Left lung (tissue), 10 donors: ENCODE measurements around the gene EVA1C. TPM values are rescaled to one million over a fixed set of nuclear protein-coding genes. Genes with fewer than 3 reads are reported as not detected.

Experiments used
- ATAC-seq: fragments of 200-7000 bp; cut with Tn5 transposase; one replicate; pipeline ENCODE4 v1.9.1; 2020; ENCODE audit warnings: moderate library complexity
- DNase-seq, 4 donors: peaks; one replicate each; pipeline ENCODE4 v3.0.0-alpha.2; 2013 to 2020
- H3K27ac ChIP-seq, 2 donors: fragments of 200-600 bp; sonication (generic) in 1 of 2; one replicate each; pipeline versions ENCODE4 v1.5.0 to v1.8.0; 2020 to 2021
- H3K27me3 ChIP-seq, 2 donors: fragments of 200-600 bp; sonication (generic) in 1 of 2; one replicate each; pipeline versions ENCODE4 v1.5.0 to v1.8.0; 2020 to 2021
- H3K36me3 ChIP-seq, 2 donors: fragments of 200-600 bp; sonication (generic) in 1 of 2; one replicate each; pipeline versions ENCODE4 v1.5.0 to v1.8.0; 2020 to 2021
- H3K4me1 ChIP-seq, 2 donors: fragments of 200-600 bp; one replicate each; pipeline ENCODE4 v1.8.0; 2021
- H3K4me3 ChIP-seq, 2 donors: fragments of 200-600 bp; sonication (generic) in 1 of 2; one replicate each; pipeline versions ENCODE4 v1.5.0 to v1.8.0; 2020 to 2021; ENCODE audit warnings: mild to moderate bottlenecking in 1 of 2
- H3K9me3 ChIP-seq, 2 donors: fragments of 200-600 bp; sonication (generic) in 1 of 2; one replicate each; pipeline versions ENCODE4 v1.5.0 to v1.8.0; 2020 to 2021
- intact Hi-C, 2 donors: fragments of 100-400 bp; cut with DNase I; formaldehyde crosslinking; loops; one replicate each; pipeline versions ENCODE4 v1.11.2 to v1.14.2; 2022
- polyA plus RNA-seq, 6 donors: library from polyadenylated mRNA; unstranded; fragments of 120-200 nt; gene quantifications; one replicate each; pipeline ENCODE4 v1.2.1, GENCODE V29; 2013; ENCODE audit not compliant: insufficient read length in 6 of 6
- total RNA-seq, 2 donors: library from RNA; stranded (reverse); fragmentation: NEBNext Ultra II Directional; extraction: Animal tissue kit (Norgen Biotek cat#: 25700); gene quantifications; one replicate each; pipeline ENCODE4 v1.2.1, GENCODE V29; 2021
- TF ChIP-seq, protein P1 (sequence below), 2 donors: fragments of 200-600 bp; sonication (generic) in 1 of 2; IDR thresholded peaks; one replicate each; pipeline versions ENCODE4 v1.5.0 to v1.8.0; 2021; ENCODE audit warnings: antibody characterized with exemption in 2 of 2
- donor health status: DM: no; HTN: yes; CAD: no.
- donor health status: DM: no; HTN: no; CAD: no.

The EVA1C gene
- total and polyA plus RNA-seq, 8 donors, result 2.9 to 29.8 (median 4.3) TPM

GRCh38 chr21:32474179-32475059 is 61.9 kb downstream of the EVA1C start:
- no peaks in the 10 kb centered on the region for H3K9me3 ChIP-seq
- no peaks in the 10 kb centered on the region for H3K27me3 ChIP-seq
- peaks cover 0 to 43% of the 10 kb centered on the region in 2 donors for H3K36me3 ChIP-seq
- peak overlapping the region in 1 of 2 donors; percentile 68 for H3K27ac ChIP-seq
- DNase-seq (no peak), ATAC-seq (no peak)
- intact Hi-C loops, result no loop called here
- TF ChIP-seq, protein P1, sequence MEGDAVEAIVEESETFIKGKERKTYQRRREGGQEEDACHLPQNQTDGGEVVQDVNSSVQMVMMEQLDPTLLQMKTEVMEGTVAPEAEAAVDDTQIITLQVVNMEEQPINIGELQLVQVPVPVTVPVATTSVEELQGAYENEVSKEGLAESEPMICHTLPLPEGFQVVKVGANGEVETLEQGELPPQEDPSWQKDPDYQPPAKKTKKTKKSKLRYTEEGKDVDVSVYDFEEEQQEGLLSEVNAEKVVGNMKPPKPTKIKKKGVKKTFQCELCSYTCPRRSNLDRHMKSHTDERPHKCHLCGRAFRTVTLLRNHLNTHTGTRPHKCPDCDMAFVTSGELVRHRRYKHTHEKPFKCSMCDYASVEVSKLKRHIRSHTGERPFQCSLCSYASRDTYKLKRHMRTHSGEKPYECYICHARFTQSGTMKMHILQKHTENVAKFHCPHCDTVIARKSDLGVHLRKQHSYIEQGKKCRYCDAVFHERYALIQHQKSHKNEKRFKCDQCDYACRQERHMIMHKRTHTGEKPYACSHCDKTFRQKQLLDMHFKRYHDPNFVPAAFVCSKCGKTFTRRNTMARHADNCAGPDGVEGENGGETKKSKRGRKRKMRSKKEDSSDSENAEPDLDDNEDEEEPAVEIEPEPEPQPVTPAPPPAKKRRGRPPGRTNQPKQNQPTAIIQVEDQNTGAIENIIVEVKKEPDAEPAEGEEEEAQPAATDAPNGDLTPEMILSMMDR (IDR thresholded peaks at IDR 0.05), result no peak
- no peak overlapping the region for H3K4me3 ChIP-seq
- H3K4me1 ChIP-seq, result peaks cover 0 to 21% of the 10 kb centered on the region in 2 donors

- peak in 2 of 4 donors; percentile 49 to 56 for DNase-seq
- H3K4me1 ChIP-seq, result peaks cover 0 to 21% of the 10 kb centered on the region in 2 donors
- ATAC-seq, result peak; percentile 49
- peaks cover 0 to 34% of the 10 kb centered on the region in 2 donors for H3K36me3 ChIP-seq
- H3K4me3 ChIP-seq, result no peak overlapping the region
- H3K27me3 ChIP-seq, result no peaks in the 10 kb centered on the region
- H3K27ac ChIP-seq, result peak overlapping the region; percentile 35 to 68
- H3K9me3 ChIP-seq, result no peaks in the 10 kb centered on the region
- intact Hi-C loops, result no loop called here
- TF ChIP-seq, protein P1 (IDR thresholded peaks at IDR 0.05), result no peak
Measured at GRCh38 chr21:32475162-32475812, 62.8 kb downstream of the EVA1C start.

- H3K27me3 ChIP-seq, result no peaks in the 10 kb centered on the region
- peaks cover 0 to 21% of the 10 kb centered on the region in 2 donors for H3K4me1 ChIP-seq
- H3K9me3 ChIP-seq, result no peaks in the 10 kb centered on the region
- intact Hi-C loops, result no loop called here
- no peak overlapping the region for H3K4me3 ChIP-seq
- TF ChIP-seq, protein P1 (IDR thresholded peaks at IDR 0.05), result no peak
- H3K36me3 ChIP-seq, result peaks cover 0 to 28% of the 10 kb centered on the region in 2 donors
- no peak overlapping the region for H3K27ac ChIP-seq
- ATAC-seq (no peak), DNase-seq (no peak)
Measured at GRCh38 chr21:32476661-32477423, 64.3 kb downstream of the EVA1C start.

DNA sequence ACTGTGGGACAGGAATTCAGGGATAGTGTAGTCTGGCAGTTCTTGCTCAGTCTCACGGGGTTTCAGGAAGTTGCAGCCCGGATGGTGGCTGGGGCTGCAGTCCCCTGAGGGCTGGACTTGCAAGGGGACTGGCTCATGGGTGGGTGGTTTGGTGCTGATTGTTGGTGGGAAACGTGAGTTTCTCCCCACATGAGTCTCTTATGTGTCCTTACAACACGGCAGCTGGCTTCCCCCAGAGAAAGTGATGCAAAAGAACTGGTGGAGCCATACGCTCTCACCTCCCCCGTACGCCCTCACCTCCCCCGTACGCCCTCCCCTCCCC is 64.9 kb downstream of the EVA1C start:
- TF ChIP-seq, protein P1 (IDR thresholded peaks at IDR 0.05), result no peak
- no peak for ATAC-seq

More for the DNA sequence above, 64.9 kb downstream of the EVA1C start:
- no peaks in the 10 kb centered on the region for H3K27me3 ChIP-seq
- H3K9me3 ChIP-seq, result no peaks in the 10 kb centered on the region
- H3K4me1 ChIP-seq, result peaks cover 0 to 25% of the 10 kb centered on the region in 2 donors
- intact Hi-C loops, result no loop called here
- no peak overlapping the region for H3K4me3 ChIP-seq
- H3K27ac ChIP-seq, result no peak overlapping the region
- DNase-seq, result no peak
- H3K36me3 ChIP-seq, result peaks cover 0 to 25% of the 10 kb centered on the region in 2 donors
